HG02571 (cell line): ENCODE results near the gene CORO6.

Source experiments
- ATAC-seq: cut with Tn5 transposase; IDR thresholded peaks from one replicate; pipeline ENCODE4 v1.9.1; 2021; ENCODE audit warnings: mild to moderate bottlenecking, moderate library complexity; ENCODE audit not compliant: unreplicated experiment

Gene CORO6

GRCh38 chr17:29613856-29614255 lies 8.9 kb downstream of the CORO6 start:
- no peak for ATAC-seq

- no peak for ATAC-seq
These were observed 9.3 kb downstream of the CORO6 start for GRCh38 chr17:29613352-29613837.

GRCh38 chr17:29612404-29613280 lies 10.1 kb downstream of the CORO6 start:
- no peak for ATAC-seq

- no peak for ATAC-seq
These were observed 10.7 kb downstream of the CORO6 start for GRCh38 chr17:29612094-29612403.

- ATAC-seq: no peak
These were observed 11.2 kb downstream of the CORO6 start for GRCh38 chr17:29611351-29612093.

GRCh38 chr17:29610395-29610794 lies 12.3 kb downstream of the CORO6 start:
- no peak for ATAC-seq

- no peak for ATAC-seq
These were observed 13.7 kb downstream of the CORO6 start for GRCh38 chr17:29608986-29609385.

- no peak for ATAC-seq
These were observed 15.0 kb downstream of the CORO6 start for GRCh38 chr17:29607557-29608195.

- ATAC-seq: no peak
These were observed 19.5 kb downstream of the CORO6 start for GRCh38 chr17:29603109-29603674.

GRCh38 chr17:29597361-29598172 lies 25.1 kb downstream of the CORO6 start:
- ATAC-seq: no peak

- no peak for ATAC-seq
These were observed 25.9 kb downstream of the CORO6 start for GRCh38 chr17:29596811-29597210.

GRCh38 chr17:29595943-29596774 lies 26.6 kb downstream of the CORO6 start:
- no peak for ATAC-seq

- no peak for ATAC-seq
These were observed 27.4 kb downstream of the CORO6 start for GRCh38 chr17:29595107-29595942.

GRCh38 chr17:29594519-29595090 lies 28.1 kb downstream of the CORO6 start:
- ATAC-seq: no peak

GRCh38 chr17:29593591-29594518 lies 28.9 kb downstream of the CORO6 start:
- ATAC-seq: no peak

- no peak for ATAC-seq
These were observed 29.7 kb downstream of the CORO6 start, which contains the start of gene ANKRD13B for GRCh38 chr17:29592850-29593551. ANKRD13B (plus strand) TSS chr17:29593132; CDS start chr17:29593622, 490 bp downstream.
